HEK293 (cell line): ENCODE measurements around the gene CACNA1F.

ENCODE experiments used
- ZBTB17 ChIP-seq: fragments of 450-650 bp; formaldehyde crosslinking; IDR thresholded peaks from 2 replicates; pipeline ENCODE4 v1.5.1; 2016; ENCODE audit warnings: missing biosample characterization, missing genetic modification characterization
- ZNF394 ChIP-seq: fragments of 450-650 bp; formaldehyde crosslinking; IDR thresholded peaks from 2 replicates; pipeline ENCODE4 v1.5.1; 2016; ENCODE audit warnings: missing biosample characterization, missing genetic modification characterization, mild to moderate bottlenecking, moderate library complexity, borderline replicate concordance
- ZNF423 ChIP-seq: fragments of 450-650 bp; formaldehyde crosslinking; IDR thresholded peaks from 2 replicates; pipeline ENCODE4 v1.5.1; 2016; ENCODE audit warnings: missing biosample characterization, missing genetic modification characterization
- ZNF664 ChIP-seq: fragments of 450-650 bp; formaldehyde crosslinking; IDR thresholded peaks from 2 replicates; pipeline ENCODE4 v1.5.1; 2016; ENCODE audit warnings: missing biosample characterization, missing genetic modification characterization
- TF ChIP-seq, protein P1 (sequence below): fragments of 450-650 bp; formaldehyde crosslinking; IDR thresholded peaks from 2 replicates; pipeline ENCODE4 v1.5.1; 2016; ENCODE audit warnings: missing biosample characterization, missing genetic modification characterization, low read depth
- TF ChIP-seq, protein P2 (sequence below): fragments of 450-650 bp; formaldehyde crosslinking; IDR thresholded peaks from 2 replicates; pipeline ENCODE4 v1.5.1; 2016; ENCODE audit warnings: missing biosample characterization, missing genetic modification characterization

DNA sequence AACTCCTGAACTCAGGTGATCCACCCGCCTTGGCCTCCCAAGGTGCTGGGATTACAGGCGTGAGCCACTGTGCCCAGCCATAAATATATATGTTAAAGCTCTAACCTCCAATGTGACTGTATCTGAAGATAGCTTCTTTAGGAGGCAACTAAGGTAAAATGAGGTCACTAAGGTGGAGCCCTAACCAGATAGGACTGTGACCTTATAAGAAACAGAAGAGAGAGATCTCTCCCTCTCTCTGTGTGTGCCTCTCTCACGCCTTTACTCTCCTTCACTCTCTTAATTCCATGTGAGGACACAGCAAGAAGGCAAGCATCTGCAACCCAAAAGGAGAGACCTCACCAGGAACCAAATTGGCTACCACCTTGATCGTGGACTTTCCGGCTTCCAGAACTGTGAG, 71.5 kb downstream of the CACNA1F start:
- TF ChIP-seq, protein P1, sequence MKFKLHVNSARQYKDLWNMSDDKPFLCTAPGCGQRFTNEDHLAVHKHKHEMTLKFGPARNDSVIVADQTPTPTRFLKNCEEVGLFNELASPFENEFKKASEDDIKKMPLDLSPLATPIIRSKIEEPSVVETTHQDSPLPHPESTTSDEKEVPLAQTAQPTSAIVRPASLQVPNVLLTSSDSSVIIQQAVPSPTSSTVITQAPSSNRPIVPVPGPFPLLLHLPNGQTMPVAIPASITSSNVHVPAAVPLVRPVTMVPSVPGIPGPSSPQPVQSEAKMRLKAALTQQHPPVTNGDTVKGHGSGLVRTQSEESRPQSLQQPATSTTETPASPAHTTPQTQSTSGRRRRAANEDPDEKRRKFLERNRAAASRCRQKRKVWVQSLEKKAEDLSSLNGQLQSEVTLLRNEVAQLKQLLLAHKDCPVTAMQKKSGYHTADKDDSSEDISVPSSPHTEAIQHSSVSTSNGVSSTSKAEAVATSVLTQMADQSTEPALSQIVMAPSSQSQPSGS (tag by site-specific recombination), result no peak
- TF ChIP-seq, protein P2, sequence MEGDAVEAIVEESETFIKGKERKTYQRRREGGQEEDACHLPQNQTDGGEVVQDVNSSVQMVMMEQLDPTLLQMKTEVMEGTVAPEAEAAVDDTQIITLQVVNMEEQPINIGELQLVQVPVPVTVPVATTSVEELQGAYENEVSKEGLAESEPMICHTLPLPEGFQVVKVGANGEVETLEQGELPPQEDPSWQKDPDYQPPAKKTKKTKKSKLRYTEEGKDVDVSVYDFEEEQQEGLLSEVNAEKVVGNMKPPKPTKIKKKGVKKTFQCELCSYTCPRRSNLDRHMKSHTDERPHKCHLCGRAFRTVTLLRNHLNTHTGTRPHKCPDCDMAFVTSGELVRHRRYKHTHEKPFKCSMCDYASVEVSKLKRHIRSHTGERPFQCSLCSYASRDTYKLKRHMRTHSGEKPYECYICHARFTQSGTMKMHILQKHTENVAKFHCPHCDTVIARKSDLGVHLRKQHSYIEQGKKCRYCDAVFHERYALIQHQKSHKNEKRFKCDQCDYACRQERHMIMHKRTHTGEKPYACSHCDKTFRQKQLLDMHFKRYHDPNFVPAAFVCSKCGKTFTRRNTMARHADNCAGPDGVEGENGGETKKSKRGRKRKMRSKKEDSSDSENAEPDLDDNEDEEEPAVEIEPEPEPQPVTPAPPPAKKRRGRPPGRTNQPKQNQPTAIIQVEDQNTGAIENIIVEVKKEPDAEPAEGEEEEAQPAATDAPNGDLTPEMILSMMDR (tag by site-specific recombination), result no peak
- no peak for TF ChIP-seq ZNF423 (tag by site-specific recombination)
- no peak for TF ChIP-seq ZNF394 (tag by site-specific recombination)
- no peak for TF ChIP-seq ZBTB17 (tag by site-specific recombination)
- no peak for TF ChIP-seq ZNF664 (tag by site-specific recombination)
